ENCODE measurements around the gene CCDC12. TPM values are rescaled to one million over a fixed set of nuclear protein-coding genes. Genes with fewer than 3 reads are reported as not detected.
A peak's percentile ranks its signal among the peaks of the same experiment; 100 is the strongest.

Gene CCDC12
- total RNA-seq, 4 donors from 2014 or later: 55.5 to 87.5 (median 67.5) TPM

DNA sequence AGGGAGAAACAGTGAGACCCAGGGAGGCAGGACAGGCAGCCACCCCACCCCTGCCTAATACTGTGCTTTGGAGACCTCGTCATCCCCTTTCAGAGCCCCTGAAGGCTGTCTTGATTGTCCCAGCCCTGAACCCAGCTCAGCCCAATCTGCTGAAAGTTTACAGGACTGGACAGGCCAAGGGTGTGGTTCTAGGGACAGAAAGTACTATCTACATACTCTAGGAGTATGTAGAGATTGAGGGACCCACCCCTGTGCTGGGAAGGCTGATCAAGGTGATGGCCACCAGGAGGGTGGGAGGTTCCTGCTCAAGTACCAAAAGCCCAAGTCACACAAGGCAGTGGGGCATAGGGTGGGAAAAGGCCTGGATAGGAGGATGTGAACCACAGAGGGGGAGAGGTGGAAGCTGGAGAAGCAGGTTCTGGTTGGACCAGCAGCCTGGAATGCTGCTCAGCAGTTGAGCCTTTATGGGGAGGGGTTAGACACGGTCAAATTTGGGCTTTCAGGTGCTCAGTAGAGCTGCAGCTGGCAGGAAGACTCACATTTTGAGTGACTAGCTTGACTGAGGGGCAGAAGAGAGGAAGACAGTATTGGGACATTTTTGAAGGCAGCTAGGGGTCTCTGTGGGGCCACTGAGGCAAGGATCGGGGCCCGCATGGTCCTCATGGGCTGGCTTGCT lies 9.6 kb upstream of the CCDC12 start:
- no peak overlapping the region for H3K4me3 ChIP-seq
- peak overlapping the region; percentile 81 to 99 (median 91) for H3K27ac ChIP-seq
- no peaks in the 10 kb centered on the region for H3K9me3 ChIP-seq
- intact Hi-C loops (cut with DNase I): no loop called here
- H3K4me1 ChIP-seq: peaks cover 56 to 100% (median 65%) of the 10 kb centered on the region in 3 donors
- DNase-seq: no peak
- WGBS, 2 donors: 79 to 85% methylated on average over 2 to 3 of the region's 4 CpGs
- peaks cover 3 to 37% (median 13%) of the 10 kb centered on the region in 3 donors for H3K36me3 ChIP-seq
- H3K27me3 ChIP-seq: no peaks in the 10 kb centered on the region
- TF ChIP-seq, protein P1, sequence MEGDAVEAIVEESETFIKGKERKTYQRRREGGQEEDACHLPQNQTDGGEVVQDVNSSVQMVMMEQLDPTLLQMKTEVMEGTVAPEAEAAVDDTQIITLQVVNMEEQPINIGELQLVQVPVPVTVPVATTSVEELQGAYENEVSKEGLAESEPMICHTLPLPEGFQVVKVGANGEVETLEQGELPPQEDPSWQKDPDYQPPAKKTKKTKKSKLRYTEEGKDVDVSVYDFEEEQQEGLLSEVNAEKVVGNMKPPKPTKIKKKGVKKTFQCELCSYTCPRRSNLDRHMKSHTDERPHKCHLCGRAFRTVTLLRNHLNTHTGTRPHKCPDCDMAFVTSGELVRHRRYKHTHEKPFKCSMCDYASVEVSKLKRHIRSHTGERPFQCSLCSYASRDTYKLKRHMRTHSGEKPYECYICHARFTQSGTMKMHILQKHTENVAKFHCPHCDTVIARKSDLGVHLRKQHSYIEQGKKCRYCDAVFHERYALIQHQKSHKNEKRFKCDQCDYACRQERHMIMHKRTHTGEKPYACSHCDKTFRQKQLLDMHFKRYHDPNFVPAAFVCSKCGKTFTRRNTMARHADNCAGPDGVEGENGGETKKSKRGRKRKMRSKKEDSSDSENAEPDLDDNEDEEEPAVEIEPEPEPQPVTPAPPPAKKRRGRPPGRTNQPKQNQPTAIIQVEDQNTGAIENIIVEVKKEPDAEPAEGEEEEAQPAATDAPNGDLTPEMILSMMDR (IDR thresholded peaks at IDR 0.05): no peak
- no peak for TF ChIP-seq POLR2A (IDR thresholded peaks at IDR 0.05)

DNA sequence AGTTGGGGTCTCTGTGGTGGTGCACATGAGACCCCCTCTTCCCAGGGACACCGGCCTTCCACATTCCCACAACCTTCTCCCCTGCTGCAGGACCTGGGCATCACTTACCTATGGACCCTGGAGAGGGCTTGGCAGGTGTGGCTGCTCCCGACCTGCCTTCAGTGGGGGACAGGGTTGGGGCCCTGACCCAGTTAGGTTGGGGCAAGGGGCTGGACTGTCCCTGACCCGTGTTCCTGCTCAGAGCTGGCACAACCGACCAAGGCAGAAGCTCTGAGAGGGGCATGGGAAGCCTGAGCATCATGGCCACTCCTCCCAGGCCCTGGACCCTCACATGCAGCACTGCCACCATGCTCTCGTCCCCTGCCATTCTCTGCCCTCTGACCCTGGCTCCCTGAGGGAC lies 9.0 kb upstream of the CCDC12 start:
- Histone ChIP-seq H3K27me3 (no peaks in the 10 kb centered on the region), H3K9me3 (no peaks in the 10 kb centered on the region), H3K4me1 (peaks cover 58 to 100% (median 71%) of the 10 kb centered on the region in 3 donors), H3K36me3 (peaks cover 0 to 31% (median 13%) of the 10 kb centered on the region in 3 donors), H3K4me3 (no peak overlapping the region), H3K27ac (peak overlapping the region; percentile 81 to 99 (median 91))
- WGBS, 2 donors: 96% methylated on average over 5 of the region's 5 CpGs; no CpG with 5 or more reads in 1 of the 2 donors
- no peak for TF ChIP-seq POLR2A (IDR thresholded peaks at IDR 0.05)
- TF ChIP-seq, protein P1 (IDR thresholded peaks at IDR 0.05): no peak
- intact Hi-C loops (cut with DNase I): no loop called here
- DNase-seq: no peak

DNA sequence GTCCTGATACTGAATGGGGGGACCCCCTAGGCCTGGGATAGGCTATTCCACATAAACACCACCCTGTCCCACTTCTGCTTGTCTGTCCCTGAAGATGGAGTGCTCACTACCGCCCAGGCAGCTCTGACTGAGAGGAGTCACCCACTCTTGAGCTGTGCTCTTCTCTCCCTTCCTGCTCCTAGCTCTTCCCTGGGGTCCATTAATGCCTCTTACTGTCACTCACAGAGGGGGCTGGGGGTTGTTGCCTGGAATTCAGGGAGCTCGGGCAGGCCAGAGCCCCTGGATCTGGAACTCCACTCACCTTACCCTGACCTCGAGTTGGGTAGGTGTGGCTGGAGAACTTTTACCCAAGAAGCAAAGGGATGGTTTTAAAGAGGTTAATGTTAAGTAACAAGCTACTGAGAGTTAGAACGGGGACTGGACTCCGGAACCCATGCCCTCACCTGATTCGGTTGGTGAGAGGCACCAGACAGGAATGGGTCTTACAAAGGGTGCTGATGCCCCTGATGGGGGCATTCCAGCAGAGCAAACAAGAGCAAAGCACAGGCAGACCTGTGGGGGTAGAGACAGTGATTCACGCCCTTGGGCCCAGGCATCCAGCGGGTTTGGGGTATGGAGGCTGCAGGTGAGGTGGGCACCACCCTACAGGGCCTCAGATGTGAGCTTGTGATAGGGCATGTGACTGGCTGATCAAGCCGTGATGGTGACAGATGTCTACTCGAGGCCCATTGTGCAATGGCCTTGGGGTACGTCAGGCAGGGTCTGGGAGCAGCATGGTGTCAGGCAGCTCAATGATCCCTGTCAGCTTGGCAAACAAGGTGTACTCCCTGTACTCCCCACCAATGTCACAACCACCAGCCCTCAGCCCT lies 8.3 kb upstream of the CCDC12 start:
- Histone ChIP-seq H3K27ac (peak overlapping the region; percentile 81 to 99 (median 91)), H3K9me3 (no peaks in the 10 kb centered on the region), H3K27me3 (no peaks in the 10 kb centered on the region), H3K4me3 (no peak overlapping the region), H3K36me3 (peaks cover 0 to 24% (median 13%) of the 10 kb centered on the region in 3 donors), H3K4me1 (peaks cover 53 to 99% (median 75%) of the 10 kb centered on the region in 3 donors)
- DNase-seq: no peak
- intact Hi-C loops (cut with DNase I): no loop called here
- WGBS, 2 donors: 75 to 80% methylated on average over 2 to 8 of the region's 11 CpGs
- TF ChIP-seq POLR2A (IDR thresholded peaks at IDR 0.05): no peak
- TF ChIP-seq, protein P1 (IDR thresholded peaks at IDR 0.05): no peak

DNA sequence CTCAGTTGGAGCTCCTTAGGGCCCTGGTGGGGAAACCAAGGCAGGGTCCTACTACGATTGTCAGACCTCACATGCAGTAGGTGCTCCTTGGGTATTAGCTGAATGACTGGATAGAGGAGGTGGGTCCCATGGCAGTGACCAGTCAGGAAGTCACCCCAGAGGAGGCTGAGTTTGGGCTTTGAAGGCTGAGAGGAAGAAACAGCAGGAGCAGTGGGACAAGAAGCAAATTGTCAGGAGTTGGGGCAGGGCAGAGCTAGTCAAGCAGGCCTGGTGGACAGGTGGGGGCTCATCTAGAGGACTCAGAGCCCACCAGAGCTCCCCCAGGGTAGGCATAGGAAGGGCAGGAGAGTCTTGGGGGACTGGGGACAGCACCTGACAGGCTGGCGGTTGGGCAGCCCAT lies 6.0 kb upstream of the CCDC12 start:
- H3K4me3 ChIP-seq: peak overlapping the region in 3 of 4 donors; percentile 66 to 88 (median 69)
- WGBS, 2 donors: 64 to 100% methylated on average over 1 to 2 of the region's 2 CpGs
- TF ChIP-seq POLR2A (IDR thresholded peaks at IDR 0.05): no peak
- TF ChIP-seq, protein P1 (IDR thresholded peaks at IDR 0.05): no peak
- no peaks in the 10 kb centered on the region for H3K9me3 ChIP-seq
- peak overlapping the region; percentile 96 to 99 (median 97) for H3K27ac ChIP-seq
- H3K36me3 ChIP-seq: peaks cover 0 to 6% (median 0%) of the 10 kb centered on the region in 3 donors
- DNase-seq: no peak
- H3K27me3 ChIP-seq: no peaks in the 10 kb centered on the region
- H3K4me1 ChIP-seq: peaks cover 51 to 94% (median 75%) of the 10 kb centered on the region in 3 donors
- intact Hi-C loops (cut with DNase I): no loop called here
